Measurements from ENCODE around the gene CD200. TPM values are rescaled to one million over a fixed set of nuclear protein-coding genes. Genes with fewer than 3 reads are reported as not detected.

CD200 gene
- total and polyA plus RNA-seq, 9 of the 15 experiments (the other 6 are each of a cell fraction or from before 2014, with no cell fraction given), result 0.13 TPM; not detected in 8

DNA sequence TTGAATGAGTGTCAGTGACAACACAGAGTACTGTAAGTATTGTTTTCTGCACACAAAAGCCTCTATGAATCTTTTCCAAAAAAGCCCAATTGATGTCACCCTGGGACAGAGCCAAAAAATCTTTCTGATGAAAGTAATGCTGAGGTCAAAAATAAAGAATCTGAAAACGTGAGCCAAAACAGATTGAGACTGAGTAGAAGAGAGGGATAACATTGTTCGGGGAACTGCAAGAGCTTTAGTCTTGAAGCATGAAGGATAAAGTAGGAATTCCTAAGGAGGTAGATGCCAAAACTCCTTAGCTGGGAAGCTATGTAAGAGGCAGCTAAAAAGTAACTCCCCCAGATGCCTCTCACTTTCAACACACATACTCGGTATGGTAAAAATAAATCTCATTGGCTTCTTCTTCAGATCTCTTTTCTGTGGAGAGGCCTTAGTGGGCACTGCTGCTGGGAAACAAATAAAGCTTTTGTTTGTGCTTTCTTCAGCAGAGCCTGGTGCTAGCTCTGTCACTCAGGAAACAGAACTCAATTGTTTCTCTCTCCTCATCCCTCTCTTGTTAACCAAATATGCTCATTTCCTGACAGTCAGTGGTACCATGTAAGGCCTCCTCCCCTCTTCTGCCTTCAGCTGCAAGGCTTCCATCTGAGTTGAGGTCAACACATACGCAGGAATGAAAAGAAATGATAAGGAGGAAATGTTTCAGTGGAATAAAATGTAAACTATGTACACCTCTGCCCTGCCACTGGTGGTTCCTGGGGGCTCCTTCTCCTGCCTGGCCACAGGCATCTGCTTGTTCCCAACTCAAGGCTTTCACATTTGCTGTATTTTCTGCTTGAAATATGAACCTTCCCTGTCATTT, 58.1 kb downstream of the CD200 start:
- ChIA-PET POLR2A (no interaction called here), CTCF (ENCODE audit: low intra/inter-chr PET ratio) (no interaction called here)
- no peak overlapping the region for H3K9ac ChIP-seq (ENCODE audit: insufficient read depth in 1 of 2, low read depth in 2 of 2, low read length in 2 of 2)
- DNase-seq (ENCODE audit: extremely low read depth in 1 of 4, low spot score in 3 of 4) (no peak), ATAC-seq (no peak), FAIRE-seq (no peak)
- H4K20me1 ChIP-seq (replicated peaks; ENCODE audit: control insufficient read depth, insufficient read depth, low read length), result no peaks in the 10 kb centered on the region
- in situ Hi-C loops (cut with MboI) (no loop called here), intact Hi-C loops (cut with micrococcal nuclease) (no loop called here)
- no peak overlapping the region for H3K4me3 ChIP-seq
- no peak overlapping the region for H3K27ac ChIP-seq (ENCODE audit: extremely low read depth, low read depth, low read length)
- no peaks in the 10 kb centered on the region for H3K9me1 ChIP-seq (ENCODE audit: control insufficient read depth, insufficient read depth, low read length)
- H3K4me1 ChIP-seq (replicated peaks in 1 of 2; ENCODE audit: control insufficient read depth in 2 of 2, insufficient read depth in 2 of 2, low read length in 2 of 2), result no peaks in the 10 kb centered on the region
- H3K36me3 ChIP-seq (ENCODE audit: control insufficient read depth, insufficient read depth, low read length), result no peaks in the 10 kb centered on the region
- H3K9me3 ChIP-seq (replicated peaks; ENCODE audit: control insufficient read depth, insufficient read depth, low read depth, low read length), result no peaks in the 10 kb centered on the region
- 2% methylated on average over 4 of the region's 4 CpGs for WGBS (ENCODE audit: insufficient coverage, low coverage, missing lambda C conversion rate)
- H3K79me2 ChIP-seq (ENCODE audit: control insufficient read depth, insufficient read depth, low read length), result no peaks in the 10 kb centered on the region
- no peak overlapping the region for H3K4me2 ChIP-seq (ENCODE audit: insufficient read depth, low read length)
- H2AFZ ChIP-seq (ENCODE audit: low read depth, low read length), result no peak overlapping the region
- no TSS peak for BruUV-seq (replicated peaks)
- no peak for TF ChIP-seq PTBP1 (IDR thresholded peaks at IDR 0.05; ENCODE audit: low read depth, low read length)
- TF ChIP-seq MEIS2 (IDR thresholded peaks at IDR 0.05; ENCODE audit: partially characterized antibody), result no peak
- TF ChIP-seq U2AF2 (optimal IDR thresholded peaks at IDR 0.05; ENCODE audit: low read depth, low read length), result no peak
- TF ChIP-seq HSF4 (CRISPR knock-in tag; IDR thresholded peaks at IDR 0.05; ENCODE audit: borderline replicate concordance), result no peak
- TF ChIP-seq TOE1 (IDR thresholded peaks at IDR 0.05; ENCODE audit: borderline replicate concordance), result no peak
- TF ChIP-seq TOE1 (CRISPR knock-in tag; IDR thresholded peaks at IDR 0.05; ENCODE audit: borderline replicate concordance, low read depth), result no peak
- no peak for TF ChIP-seq SRSF1 (IDR thresholded peaks at IDR 0.05; ENCODE audit: low read depth, low read length)
- no peak for TF ChIP-seq SMARCC2 (IDR thresholded peaks at IDR 0.05; ENCODE audit: low read depth)
- no peak for TF ChIP-seq GABPB1 (CRISPR knock-in tag; IDR thresholded peaks at IDR 0.05)
- no peak for TF ChIP-seq SNRNP70 (optimal IDR thresholded peaks at IDR 0.05; ENCODE audit: low read depth, low read length)
- no peak for TF ChIP-seq ZBED1 (IDR thresholded peaks at IDR 0.05)
- no peak for TF ChIP-seq IRF2 (CRISPR knock-in tag; IDR thresholded peaks at IDR 0.05)
- no peak for TF ChIP-seq JUND (IDR thresholded peaks at IDR 0.05; ENCODE audit: borderline replicate concordance, low read depth, low read length)
- TF ChIP-seq JUND (tag; IDR thresholded peaks at IDR 0.05; ENCODE audit: borderline replicate concordance, low read depth, low read length), result no peak
- TF ChIP-seq, protein P1, sequence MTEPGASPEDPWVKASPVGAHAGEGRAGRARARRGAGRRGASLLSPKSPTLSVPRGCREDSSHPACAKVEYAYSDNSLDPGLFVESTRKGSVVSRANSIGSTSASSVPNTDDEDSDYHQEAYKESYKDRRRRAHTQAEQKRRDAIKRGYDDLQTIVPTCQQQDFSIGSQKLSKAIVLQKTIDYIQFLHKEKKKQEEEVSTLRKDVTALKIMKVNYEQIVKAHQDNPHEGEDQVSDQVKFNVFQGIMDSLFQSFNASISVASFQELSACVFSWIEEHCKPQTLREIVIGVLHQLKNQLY (CRISPR knock-in tag; conservative IDR thresholded peaks at IDR 0.05), result no peak
- no peaks in the 10 kb centered on the region for H3K27me3 ChIP-seq (ENCODE audit: control insufficient read depth in 2 of 2, insufficient read depth in 2 of 2, low read length in 2 of 2)

Data from K562 (cell line).